Femur (tissue), 1 donor: ENCODE results near the gene HOXA3.

Experiments used
- DNase-seq: peaks from one replicate; pipeline ENCODE4 v3.0.0-alpha.2; 2017

HOXA3 gene

DNA sequence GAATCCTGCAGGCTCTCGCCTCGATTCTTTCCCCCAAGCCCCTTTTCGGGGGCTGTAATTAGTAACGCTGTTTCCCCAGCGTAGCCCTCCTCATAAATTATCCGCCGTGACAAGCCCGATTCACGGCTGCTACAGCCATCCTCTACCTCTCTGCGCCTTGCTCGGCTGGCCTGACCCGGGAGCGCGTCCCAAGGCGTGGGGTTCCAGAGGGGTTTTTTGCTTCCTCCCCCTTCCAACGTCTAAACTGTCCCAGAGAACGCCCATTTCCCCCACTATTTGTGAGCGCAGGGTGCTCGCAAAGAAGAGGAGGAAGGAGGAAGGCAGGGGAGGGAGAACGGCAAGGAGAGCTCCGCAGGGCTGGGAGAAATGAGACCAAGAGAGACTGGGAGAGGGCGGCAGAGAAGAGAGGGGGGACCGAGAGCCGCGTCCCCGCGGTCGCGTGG lies 9.8 kb downstream of the HOXA3 start:
- no peak for DNase-seq

DNA sequence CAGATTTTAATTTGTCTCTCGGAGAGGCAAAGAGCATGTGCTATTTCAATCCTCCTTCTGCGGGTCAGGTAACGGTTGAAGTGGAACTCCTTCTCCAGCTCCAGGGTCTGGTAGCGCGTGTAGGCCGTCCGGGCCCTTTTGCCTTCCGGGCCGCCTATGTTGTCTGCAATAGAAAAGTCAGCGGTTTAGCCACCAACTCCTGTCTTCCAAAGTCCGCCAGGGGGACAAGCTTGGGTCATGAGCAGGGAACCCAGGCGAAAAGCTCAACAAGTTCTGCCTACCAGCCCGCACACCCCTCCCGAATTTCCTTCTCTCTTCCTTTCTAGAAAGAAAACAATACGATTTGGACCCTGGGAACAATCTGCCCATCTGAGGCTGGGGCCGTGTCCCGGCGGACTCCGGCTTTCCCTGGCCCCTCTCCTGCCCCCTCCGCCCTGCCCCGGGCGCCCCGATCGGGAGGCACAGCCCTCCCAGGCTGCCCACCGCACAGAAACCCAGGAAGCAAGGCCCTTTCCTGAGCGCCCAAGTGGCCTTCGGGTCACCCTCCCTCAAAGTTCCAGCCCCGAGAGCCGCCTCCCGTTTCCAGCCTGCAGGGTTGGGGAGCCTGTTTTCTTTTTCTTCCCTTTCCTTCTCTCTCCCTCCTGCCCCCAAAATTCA lies 10.3 kb downstream of the HOXA3 start:
- DNase-seq, result no peak

DNA sequence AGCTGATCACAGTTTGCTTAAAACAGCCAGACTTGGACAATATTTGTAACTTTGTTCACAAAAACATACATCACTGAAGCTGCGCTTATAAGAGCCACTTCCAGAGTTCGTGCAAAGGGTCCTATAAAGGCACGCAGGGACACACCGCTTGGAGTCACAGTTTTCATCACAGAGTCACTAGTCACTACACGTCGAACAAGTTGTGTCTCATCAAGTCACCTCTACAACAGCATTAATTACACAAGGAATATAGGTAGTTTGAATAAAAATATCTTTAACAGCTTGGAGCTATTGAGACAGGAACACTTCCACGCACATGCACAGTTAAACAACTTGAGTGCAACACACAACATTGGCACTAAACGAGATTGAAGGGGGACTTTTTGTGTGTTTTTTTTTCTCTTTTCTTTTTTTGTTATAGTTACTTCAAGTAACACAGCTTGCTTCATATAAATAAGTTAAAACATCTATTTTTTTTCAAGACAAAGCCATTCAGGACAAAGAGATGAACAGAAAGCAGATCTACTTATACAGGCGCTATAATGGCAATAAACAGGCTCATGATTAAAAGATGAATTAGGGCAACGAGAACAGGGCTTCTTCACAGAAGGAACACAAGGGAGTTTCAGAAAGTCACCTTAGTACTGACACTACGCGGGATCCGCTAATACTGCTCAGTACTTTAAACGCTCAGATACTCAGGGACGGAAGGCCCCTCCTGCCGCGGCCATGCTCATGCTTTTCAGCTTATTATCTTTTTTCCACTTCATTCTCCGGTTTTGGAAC lies 11.1 kb downstream of the HOXA3 start:
- no peak for DNase-seq

DNA sequence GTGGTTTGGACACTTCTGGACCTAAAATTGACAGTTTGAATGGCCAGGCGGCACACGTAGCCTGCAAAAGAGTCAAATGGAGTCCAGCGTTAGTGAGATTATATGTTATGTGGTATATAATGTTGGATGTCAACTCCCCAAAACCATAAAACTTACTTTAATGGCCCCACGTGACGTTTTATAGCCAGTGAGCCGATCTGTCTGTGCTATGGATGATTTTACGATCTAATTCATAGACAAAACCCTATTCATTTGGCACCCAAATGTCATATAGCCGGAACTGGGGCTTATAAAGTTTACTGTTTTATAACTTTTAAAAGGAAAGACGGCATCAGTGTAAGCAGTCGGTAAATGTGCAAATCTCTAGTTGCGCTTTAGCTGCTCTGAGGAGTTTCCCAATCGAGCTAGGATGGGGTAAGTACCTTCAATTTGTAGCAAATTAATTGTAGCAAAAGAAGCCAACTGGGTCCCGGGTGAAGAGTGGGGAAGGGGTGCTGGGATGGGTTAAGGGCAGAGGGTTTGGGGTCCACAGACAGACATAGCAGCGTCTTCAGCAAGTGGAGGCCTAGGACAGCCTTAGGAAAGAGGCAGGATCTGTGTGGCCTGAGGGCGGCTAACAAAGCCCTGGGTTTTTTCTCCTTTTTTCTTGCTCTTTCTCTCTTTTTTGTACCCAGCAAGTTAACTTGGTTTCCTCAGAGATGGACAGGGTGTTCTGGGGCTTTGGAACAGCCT lies 12.1 kb downstream of the HOXA3 start:
- DNase-seq, result no peak

DNA sequence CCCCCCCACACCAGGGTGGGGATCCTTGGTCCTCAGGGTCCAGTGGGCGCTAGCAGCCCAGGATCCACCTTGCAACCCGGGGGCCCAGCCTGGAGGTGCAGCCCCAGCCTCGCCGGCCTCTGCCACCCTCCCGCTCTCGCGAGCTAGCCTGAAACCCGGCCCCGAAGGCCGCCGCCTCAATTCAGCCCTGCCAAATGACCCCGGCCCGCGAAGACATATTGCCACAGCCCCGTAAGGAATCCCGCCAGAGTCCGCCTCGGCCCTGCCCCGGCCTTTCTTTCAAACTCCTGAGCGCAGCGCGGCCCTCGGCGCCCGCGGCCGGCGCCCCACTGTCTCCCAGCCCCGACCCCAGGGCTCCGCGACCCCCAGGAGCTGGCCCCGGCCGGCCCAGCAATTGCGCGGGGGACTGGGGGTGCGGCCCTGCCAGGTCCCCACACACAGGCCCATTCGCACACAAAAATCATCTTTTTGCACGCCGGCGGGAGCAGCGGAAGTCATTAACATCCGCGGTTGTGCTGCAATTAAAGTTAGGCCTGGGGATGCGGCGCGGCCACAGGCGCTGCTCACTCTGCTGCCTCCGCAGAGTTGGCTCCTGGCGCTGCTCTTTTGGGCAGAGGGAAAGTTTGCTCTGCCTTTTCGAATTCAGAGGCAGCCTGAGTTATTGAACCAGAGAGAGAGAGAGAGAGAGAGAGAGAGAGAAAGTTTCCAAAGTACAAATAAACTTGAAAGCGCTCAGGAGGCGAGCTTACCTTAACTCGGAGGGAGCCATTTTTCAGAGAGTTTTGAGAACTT lies 12.9 kb downstream of the HOXA3 start:
- no peak for DNase-seq

DNA sequence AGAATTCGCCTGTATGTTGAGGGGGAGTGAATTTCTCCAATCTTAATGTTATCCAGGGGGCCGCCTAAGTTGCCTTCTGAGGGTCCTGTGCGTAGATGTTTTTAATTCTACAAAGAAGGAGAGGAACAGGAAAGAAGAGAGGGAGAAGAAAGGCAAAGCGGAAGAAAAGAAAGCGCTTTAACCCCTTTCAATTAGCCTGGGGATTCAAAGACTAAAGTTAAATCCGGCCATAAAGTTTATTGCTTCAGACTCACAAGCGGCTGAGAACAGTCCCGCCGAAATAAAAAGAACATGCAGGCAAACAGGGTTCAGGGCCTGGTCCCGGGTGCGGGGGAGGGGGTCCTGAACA lies 13.4 kb downstream of the HOXA3 start:
- no peak for DNase-seq

DNA sequence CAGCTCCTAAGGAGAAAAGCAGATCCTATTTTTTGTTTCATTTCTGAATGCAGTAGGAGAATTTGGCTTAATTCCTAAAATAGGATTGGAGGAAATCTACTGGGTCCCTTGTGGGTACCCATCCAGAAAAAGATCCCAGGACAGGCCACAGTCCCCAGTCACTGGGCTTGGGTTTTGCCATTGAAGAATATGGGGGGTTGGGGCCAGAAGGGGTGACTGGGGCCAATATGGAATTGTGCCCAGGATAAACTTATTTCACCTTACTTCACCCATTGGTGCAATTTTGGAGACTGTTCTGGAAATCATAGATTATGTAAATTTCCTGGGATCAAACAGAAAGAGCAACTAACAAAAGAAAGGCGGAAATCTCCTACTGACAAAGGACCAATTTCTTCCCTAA lies 13.9 kb downstream of the HOXA3 start:
- DNase-seq, result no peak

DNA sequence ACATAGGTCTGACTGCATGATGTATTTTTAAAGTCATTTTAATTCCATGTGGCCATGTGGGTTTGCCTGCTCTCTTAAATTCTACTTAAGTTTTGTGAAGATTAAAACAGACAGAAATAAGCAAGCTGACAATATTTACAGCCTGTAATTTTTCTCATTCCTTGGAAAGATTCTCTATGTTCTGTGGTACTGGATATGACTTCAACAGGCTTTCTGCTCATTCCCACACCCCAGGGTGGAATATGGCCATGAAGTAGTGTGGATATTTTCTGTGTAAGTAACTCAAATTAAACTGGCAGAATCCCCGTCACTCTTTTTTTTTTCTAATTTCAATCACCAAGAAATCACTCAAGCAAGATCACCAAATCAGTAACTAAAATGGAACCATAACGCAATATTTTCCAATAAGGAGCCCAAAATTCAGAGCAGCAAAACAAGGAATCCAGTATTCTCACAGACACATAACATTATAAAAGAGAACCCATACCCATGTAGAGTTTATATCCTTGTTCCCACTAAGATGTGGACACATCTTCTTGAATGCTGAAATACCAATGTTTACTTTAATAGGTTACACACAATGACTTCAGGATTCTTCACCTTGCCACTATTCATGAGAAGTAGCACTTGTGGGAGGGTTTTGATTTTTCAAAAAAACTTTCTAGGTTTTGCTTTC lies 14.6 kb downstream of the HOXA3 start:
- no peak for DNase-seq

DNA sequence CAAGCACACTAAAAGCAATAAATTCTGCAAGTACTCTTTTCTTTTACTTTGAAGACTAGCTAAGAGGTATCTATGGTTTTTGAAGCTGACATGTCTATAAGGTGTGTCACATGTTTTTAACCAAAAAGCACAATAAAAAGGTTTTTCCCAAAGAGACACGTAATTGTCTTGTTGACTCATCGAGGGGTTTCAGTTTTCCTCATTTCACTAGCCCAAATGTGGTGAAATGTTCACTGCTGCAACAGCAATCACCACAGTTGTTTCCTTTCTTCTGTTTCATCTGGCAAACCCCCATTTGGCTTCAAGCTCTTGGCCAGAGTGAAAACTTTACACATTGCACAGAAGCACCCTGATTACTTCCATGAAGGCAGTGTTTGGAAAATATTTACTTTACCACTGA lies 18.0 kb downstream of the HOXA3 start:
- DNase-seq, result peak; percentile 57

DNA sequence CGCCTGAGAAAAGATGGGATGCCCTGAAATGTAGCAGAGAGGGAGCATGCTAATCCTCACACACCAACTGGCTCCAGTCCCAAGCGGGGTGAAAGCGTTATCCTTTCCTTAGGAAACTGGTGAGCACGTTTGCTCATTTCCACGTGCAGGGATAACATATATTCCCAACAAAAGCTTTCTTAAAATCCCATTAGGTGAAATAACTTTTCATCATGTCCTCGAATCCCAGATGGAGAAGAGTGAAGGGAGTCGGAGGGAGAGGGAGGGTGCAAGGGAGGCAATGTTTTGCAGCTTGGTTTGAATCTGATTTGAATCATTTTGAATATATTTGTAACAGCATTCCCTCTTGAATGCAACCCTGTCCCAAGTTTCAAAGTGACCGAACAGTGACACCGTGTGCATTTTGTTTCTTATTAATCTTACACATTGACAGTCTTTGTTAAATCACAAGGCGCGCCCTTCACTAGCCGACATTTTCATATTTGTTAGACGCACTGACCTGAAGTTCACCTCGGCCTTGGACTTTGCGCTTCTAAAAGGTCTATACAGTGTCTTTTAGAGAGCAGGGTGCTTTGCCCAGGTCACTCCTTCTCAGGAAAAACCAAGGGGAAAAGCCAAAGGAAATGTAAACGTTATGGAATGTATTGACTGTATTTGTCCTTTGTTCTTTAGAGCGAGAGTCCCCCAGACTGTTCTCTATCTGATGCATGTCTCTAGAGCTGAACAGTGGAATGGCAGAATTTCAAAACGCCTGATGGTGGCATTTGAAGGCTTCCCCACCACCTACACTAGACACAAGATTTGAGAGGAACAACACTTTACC lies 18.8 kb downstream of the HOXA3 start:
- no peak for DNase-seq

DNA sequence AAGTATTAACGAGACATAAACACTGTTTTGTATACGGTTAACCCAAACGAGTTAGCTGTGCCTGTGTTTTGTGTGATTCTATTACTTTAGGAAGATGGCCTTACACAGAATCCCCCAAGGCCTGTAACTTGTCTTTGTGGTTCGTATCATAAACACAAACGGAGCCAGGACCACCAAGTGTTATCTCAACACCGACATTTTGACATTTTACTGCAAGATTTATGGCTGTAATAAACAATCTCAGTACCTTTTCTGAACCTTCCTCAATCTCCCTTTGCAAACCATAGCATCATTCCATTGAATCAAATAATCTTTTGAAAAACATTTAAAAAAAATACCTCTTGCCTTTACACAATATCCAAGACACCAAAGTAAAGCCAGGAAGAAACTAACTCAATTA lies 19.4 kb downstream of the HOXA3 start:
- no peak for DNase-seq

DNA sequence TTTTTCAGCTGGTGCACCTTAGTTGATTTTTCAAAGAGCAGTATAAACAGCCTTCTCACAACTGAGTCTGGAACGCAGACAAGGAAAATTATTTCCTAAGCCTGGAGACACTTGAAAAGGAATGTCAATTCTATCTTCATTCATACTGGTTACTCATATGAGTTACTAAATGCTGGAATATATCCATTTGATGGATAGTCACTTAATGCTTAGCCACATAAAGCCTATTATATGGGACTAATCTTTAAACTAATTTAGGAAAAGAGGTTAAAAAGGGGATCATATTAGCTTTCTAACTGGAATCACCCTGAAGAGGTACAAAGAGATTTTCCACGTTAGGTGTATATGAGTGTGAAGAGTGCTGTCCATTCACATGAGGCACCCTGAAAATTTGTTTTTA lies 20.2 kb downstream of the HOXA3 start:
- DNase-seq, result no peak

DNA sequence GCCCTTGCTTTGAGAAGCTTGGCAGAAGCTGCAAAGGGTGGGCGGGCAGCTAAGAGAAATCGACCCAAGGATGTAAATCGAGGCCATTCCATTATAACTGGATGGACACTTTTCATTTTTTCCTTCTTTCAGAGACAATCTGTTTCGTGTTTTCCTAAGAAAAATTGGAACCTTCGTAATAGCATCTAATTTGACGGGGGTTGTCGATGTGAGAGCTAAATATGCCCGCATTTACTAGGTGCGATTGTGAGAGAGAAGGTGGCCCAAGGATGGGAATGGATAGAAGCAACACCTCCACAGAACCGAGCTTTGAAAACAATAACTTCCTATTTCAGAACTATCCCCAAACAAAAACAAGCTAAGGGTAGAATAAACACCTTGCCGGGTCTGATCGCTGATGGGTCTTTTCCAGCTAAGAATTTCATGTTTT lies 21.0 kb downstream of the HOXA3 start:
- DNase-seq, result no peak

DNA sequence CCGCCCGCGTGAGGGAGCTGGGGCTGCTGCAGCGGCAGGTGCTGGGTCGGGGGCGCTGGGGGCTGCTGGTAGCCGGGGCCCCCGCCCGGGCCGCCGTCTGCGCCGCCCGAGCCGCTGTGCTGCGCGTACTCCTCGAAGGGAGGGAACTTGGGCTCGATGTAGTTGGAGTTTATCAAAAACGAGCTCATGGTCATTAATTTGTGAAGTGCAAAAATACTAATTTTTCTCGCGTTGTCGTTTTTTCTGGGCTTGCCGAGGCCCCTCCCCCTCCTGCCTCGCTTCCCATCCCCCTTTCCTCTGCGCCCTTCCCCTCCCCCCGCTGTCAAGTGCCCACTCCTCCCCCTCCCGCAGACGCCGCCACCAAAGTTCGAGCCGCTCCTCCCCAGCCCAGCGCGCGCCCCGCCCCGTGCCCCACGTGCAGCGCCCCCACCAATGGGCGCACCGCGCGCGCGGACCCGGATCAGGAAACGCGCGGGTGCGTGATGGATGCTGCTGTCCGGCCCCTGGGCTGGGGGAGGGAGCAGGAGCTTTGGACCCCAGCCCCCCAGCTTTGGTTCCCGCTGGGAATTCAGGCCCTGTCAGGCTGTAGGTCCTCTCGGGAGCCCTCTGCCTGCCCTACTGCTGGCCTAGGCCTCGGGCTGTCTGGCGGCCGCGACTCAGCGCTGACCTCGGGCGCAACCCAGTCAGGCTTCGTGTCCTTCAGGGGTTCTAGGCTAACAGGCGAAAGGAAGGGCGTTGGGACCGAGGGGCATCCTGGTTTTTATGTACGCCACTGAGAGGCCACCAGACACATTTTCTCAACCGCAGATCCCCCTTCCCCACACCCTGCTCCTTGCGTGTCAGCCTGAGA lies 21.6 kb downstream of the HOXA3 start, which contains the start of gene HOXA4:
HOXA4 (minus strand) TSS at position 218 of the 850 bp plus-strand sequence; CDS start at position 194, 24 bp downstream.
- DNase-seq, result peak; percentile 96

DNA sequence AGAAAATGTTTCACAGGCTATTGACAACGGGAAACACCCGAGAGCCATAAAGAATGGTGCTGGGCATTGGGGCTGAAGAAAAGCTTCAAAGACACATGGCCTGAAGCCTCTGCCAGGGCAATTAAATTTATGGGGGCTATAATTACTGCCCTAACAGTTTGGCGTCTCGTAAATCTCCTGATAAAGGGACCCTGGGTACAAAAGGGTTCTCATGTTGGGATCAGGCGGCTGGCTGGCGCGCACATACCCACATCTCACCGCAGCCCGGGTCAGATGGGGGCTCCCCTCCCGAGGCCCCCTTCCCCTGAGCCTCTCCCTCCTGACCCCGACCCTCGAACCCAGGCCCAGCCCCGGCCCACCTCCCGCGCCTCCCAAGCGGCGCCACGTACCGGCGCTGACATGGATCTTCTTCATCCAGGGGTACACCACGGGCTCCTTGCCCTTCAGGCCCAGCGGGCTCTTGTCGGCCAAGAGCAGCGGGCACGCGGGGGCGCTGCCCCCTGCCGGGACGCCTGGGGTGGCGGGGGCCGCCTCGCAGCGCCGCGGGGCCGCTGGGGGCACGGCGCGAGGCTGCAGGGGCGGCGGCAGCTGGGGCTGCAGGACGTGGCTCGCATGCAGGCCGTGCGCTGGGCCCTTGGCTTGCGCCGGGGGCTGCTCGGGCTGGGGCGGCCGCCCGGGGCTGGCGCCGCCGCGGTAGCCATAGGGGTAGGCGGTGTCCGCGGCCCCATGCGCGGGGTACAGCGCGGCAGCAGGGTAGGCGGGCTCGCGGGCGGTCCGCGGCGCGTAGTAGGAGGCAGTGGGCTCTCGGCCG lies 22.4 kb downstream of the HOXA3 start:
- peak; percentile 51 for DNase-seq

DNA sequence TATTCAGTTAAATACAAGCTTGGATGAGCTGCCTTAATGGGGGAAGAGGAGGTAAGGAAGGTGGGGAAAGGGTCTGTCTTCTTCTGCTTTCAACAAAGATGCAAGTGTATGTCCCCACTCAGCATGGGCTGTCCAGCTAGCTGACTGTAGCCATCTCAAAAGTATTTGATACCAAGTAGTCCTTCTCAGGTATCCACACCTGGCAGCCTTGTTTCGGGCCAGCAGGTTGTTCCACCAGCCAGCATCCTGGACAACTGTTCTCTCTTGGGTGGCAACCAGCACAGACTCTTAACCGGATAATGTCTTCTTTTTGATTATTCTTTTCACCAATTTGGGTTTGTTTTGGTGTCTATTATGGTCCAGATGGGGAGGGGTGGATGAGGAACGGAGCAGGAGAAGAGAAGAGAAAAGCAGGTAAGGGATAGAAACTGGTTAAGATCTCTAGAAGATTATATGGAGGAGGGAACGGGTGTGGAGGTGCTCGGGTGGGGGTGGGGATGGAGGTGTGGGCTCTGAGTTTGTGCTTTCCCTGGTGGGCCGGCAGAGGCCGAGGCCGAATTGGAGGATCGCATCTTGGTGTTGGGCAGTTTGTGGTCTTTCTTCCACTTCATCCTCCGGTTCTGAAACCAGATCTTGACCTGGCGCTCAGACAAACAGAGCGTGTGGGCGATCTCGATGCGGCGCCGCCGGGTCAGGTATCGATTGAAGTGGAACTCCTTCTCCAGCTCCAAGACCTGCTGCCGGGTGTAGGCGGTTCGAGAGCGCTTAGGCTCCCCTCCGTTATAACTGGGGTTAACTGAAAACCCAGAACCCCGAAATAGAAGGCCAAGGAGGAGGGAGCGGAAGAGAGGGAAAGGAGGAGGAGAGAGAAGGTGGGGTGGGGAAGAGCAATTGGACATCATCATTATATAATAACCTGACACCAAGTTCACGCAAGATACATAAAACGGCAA lies 23.3 kb downstream of the HOXA3 start:
- no peak for DNase-seq

DNA sequence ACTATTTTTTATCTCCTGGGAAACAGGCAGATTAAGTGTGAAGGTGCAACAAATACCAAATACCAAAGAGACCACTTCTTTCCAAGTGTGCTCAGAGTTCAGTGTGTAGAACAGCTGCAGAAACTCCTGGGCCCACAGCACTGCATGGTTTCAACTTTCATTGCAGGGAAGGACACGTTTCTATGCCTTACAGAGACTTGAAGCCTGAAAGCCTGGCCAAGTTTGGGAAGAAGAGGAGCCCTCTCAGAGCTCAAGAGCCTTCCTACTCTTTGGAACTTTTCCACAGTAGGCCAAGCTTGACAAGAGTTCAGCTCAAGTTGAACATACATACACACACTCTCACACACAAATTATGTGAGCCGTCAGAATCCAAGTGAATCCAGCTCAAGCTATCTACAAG lies 24.3 kb downstream of the HOXA3 start:
- DNase-seq, result peak; percentile 74

DNA sequence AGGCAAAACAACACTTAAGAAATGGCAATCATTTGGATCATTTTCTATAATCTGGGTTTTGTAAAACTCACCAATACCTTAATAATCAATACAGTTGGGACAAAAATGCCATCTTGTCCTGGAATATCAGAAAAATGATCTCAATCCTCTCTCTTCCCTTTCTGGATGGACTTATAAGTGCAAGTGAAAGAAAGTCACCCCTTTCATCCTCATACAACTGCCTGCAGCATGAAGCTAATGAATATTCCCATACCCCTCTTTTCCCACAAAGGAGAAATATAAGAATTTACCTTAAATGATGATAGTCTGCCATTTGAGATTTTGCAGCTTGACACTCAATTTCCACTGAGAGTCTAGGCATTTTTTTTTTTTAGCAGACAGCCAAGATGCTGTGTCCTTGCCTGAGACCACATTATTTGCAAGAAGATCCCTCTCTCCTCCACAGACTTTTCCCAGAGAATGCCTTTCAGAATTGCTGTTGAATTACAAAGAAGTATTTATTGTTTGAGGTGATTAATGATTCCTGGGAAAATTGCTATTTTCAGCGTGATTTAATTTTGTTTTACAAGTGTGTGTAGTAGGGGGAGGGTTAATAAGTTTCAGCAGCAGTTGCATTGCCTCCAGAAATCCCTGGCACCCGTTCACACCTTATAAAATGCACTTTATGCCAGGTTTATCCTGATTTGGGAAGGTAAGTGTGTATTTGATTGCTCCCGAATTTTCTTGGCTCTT lies 25.6 kb downstream of the HOXA3 start:
- DNase-seq, result no peak
